GM19025 (cell line): Measurements from ENCODE around the gene ACAA2.
"Not testable (repeated sequence)": the region's sequence is repeated elsewhere in the genome, so short reads cannot be mapped to it uniquely, and the experiment has no call there.

ENCODE experiments used
- ATAC-seq: cut with Tn5 transposase; IDR thresholded peaks from one replicate; pipeline ENCODE4 v1.9.1; 2021; ENCODE audit warnings: mild to moderate bottlenecking, low read depth, moderate library complexity; ENCODE audit not compliant: unreplicated experiment

Gene ACAA2

GRCh38 chr18:49845629-49846360, 32.5 kb upstream of the ACAA2 start:
- no peak for ATAC-seq

GRCh38 chr18:49844903-49845302, 31.6 kb upstream of the ACAA2 start:
- no peak for ATAC-seq

GRCh38 chr18:49843778-49844625, 30.7 kb upstream of the ACAA2 start:
- no peak for ATAC-seq

- no peak for ATAC-seq
Measured at GRCh38 chr18:49843131-49843530, 29.8 kb upstream of the ACAA2 start.

- ATAC-seq = no peak
Measured at GRCh38 chr18:49842656-49843055, 29.3 kb upstream of the ACAA2 start.

- ATAC-seq = no peak
Measured at GRCh38 chr18:49841236-49842217, 28.2 kb upstream of the ACAA2 start.

- no peak for ATAC-seq
Measured at GRCh38 chr18:49839012-49839411, 25.7 kb upstream of the ACAA2 start.

- ATAC-seq = no peak
Measured at GRCh38 chr18:49838381-49838780, 25.0 kb upstream of the ACAA2 start.

GRCh38 chr18:49837889-49838288, 24.6 kb upstream of the ACAA2 start:
- ATAC-seq = no peak

- ATAC-seq = not testable (repeated sequence)
Measured at GRCh38 chr18:49837316-49837835, 24.0 kb upstream of the ACAA2 start.

GRCh38 chr18:49835405-49835804, 22.1 kb upstream of the ACAA2 start:
- ATAC-seq = no peak

- no peak for ATAC-seq
Measured at GRCh38 chr18:49834258-49834657, 20.9 kb upstream of the ACAA2 start.

GRCh38 chr18:49833814-49834213, 20.5 kb upstream of the ACAA2 start:
- no peak for ATAC-seq

GRCh38 chr18:49832221-49832647, 18.9 kb upstream of the ACAA2 start:
- ATAC-seq = no peak

GRCh38 chr18:49827996-49828395, 14.7 kb upstream of the ACAA2 start:
- ATAC-seq = no peak

GRCh38 chr18:49819823-49820671, 6.7 kb upstream of the ACAA2 start:
- no peak for ATAC-seq

- no peak for ATAC-seq
Measured at GRCh38 chr18:49819071-49819662, 5.8 kb upstream of the ACAA2 start.

GRCh38 chr18:49817947-49818346, 4.6 kb upstream of the ACAA2 start:
- no peak for ATAC-seq

- no peak for ATAC-seq
Measured at GRCh38 chr18:49815927-49816326, 2.6 kb upstream of the ACAA2 start.
